Spleen (tissue), 13 donors: ENCODE results near the gene MAP1LC3B2. TPM values are rescaled to one million over a fixed set of nuclear protein-coding genes. Genes with fewer than 3 reads are reported as not detected.

Source experiments
- DNase-seq: peaks from one replicate; pipeline ENCODE4 v3.0.0-alpha.2; 2020
- H3K27ac ChIP-seq, 8 donors: fragments of 200-600 bp; sonication (generic) in 7 of 8; 1 replicate in 4 of 8; 2 replicates in 4 of 8; pipeline versions ENCODE4 v1.5.0 to v1.8.0; 2016 to 2021; ENCODE audit warnings: inconsistent platforms in 4 of 8, mild to moderate bottlenecking in 4 of 8, moderate library complexity in 1 of 8
- H3K27me3 ChIP-seq, 7 donors: fragments of 200-600 bp; sonication (generic) in 6 of 7; replicated peaks in 1 of 7; 1 replicate in 4 of 7; 2 replicates in 3 of 7; pipeline versions ENCODE4 v1.5.0 to v1.8.0; 2016 to 2021; ENCODE audit warnings: inconsistent platforms in 3 of 7, mild to moderate bottlenecking in 1 of 7
- H3K36me3 ChIP-seq, 6 donors: fragments of 200-600 bp; sonication (generic) in 5 of 6; 1 replicate in 4 of 6; 2 replicates in 2 of 6; pipeline versions ENCODE4 v1.5.0 to v1.8.0; 2016 to 2021; ENCODE audit warnings: inconsistent platforms in 2 of 6
- H3K4me1 ChIP-seq, 6 donors: fragments of 200-600 bp; sonication (generic) in 5 of 6; 1 replicate in 3 of 6; 2 replicates in 3 of 6; pipeline versions ENCODE4 v1.5.0 to v1.8.0; 2016 to 2021; ENCODE audit warnings: inconsistent platforms in 3 of 6
- H3K4me3 ChIP-seq, 8 donors: fragments of 200-600 bp; sonication (generic) in 7 of 8; 1 replicate in 4 of 8; 2 replicates in 4 of 8; pipeline versions ENCODE4 v1.5.0 to v1.8.0; 2016 to 2021; ENCODE audit warnings: inconsistent platforms in 4 of 8, mild to moderate bottlenecking in 4 of 8, moderate library complexity in 2 of 8
- H3K9me3 ChIP-seq, 8 donors: fragments of 200-600 bp; sonication (generic) in 7 of 8; 1 replicate in 4 of 8; 2 replicates in 4 of 8; pipeline versions ENCODE4 v1.5.0 to v1.8.0; 2016 to 2021; ENCODE audit warnings: inconsistent platforms in 4 of 8
- POLR2A ChIP-seq, 3 donors: fragments of 450-650 bp; IDR thresholded peaks; one replicate each; pipeline ENCODE4 v1.5.1; 2017; ENCODE audit warnings: antibody characterized with exemption in 3 of 3, mild to moderate bottlenecking in 1 of 3
- POLR2AphosphoS5 ChIP-seq, 3 donors: sonication (generic); formaldehyde crosslinking; IDR thresholded peaks; one replicate each; pipeline ENCODE4 v1.5.1; 2017; ENCODE audit warnings: antibody characterized with exemption in 3 of 3
- WGBS, 5 donors: extraction: QIAGEN DNeasy Blood & Tissue Kit in 3 of 5; methylation state at CpG; one replicate each; pipeline versions ENCODE4 v1.1.5 to v1.1.7; 2013 to 2018; 5-methylcytosine and 5-hydroxymethylcytosine counted together
- intact Hi-C: fragments of 100-400 bp; cut with DNase I; formaldehyde crosslinking; loops from one replicate; pipeline ENCODE4 v1.15.0; 2023; ENCODE audit warnings: low total_unique reads
- long read RNA-seq, 2 donors: transcript quantifications; one replicate each; lab custom pipeline, GENCODE V29; 2026
- polyA plus RNA-seq, 3 donors: library from polyadenylated mRNA; stranded (reverse); fragments of 200-250 nt; gene quantifications; one replicate each; pipeline ENCODE4 v1.2.1, GENCODE V29; 2013
- total RNA-seq, 7 donors: library from RNA; depleted of rRNA in 3 of 7; stranded (reverse); fragments of >200 nt in 3 of 7; fragmentation: NEBNext Ultra II Directional in 4 of 7; extraction: Animal tissue kit (Norgen Biotek cat#: 25700) in 4 of 7; gene quantifications; one replicate each; pipeline versions ENCODE4 v1.1.0 to v1.2.1, GENCODE V29; 2016 to 2021
- TF ChIP-seq, protein P1 (sequence below), 11 experiments: fragments of 200-600 bp in 7 of 11; fragments of 450-650 bp in 4 of 11; sonication (generic) in 4 of 11; IDR thresholded peaks in 8 of 11; conservative IDR thresholded peaks in 3 of 11; 1 replicate in 7 of 11; 2 replicates in 4 of 11; pipeline versions ENCODE4 v1.4.0 to v1.8.0; 2016 to 2021; ENCODE audit warnings: antibody characterized with exemption in 11 of 11, inconsistent platforms in 4 of 11, mild to moderate bottlenecking in 1 of 11
- donor health status: healthy with polysubstance abuse.
- donor health status: DM: no; HTN: no; CAD: no; lungs with moderate emphysema.
- donor health status: DM: no; HTN: no; CAD: no.
- donor health status: Bipolar disorder and iron deficiency.
- donor health status: healthy.
- donor health status: DM: no; HTN: no; CAD: no.
- donor health status: DM: yes; HTN: yes; CAD: no.

MAP1LC3B2 gene
- total RNA-seq (1 to 10 TPM; 1.4 to 3.0 (median 2.1) TPM), polyA plus RNA-seq (1 to 10 TPM in 2 of 3 donors, under 1 TPM in 1; 0.86 to 1.4 (median 1.2) TPM)
- long read RNA-seq, donor 1, result 0 reads
- long read RNA-seq, donor 2, result 0 reads

DNA sequence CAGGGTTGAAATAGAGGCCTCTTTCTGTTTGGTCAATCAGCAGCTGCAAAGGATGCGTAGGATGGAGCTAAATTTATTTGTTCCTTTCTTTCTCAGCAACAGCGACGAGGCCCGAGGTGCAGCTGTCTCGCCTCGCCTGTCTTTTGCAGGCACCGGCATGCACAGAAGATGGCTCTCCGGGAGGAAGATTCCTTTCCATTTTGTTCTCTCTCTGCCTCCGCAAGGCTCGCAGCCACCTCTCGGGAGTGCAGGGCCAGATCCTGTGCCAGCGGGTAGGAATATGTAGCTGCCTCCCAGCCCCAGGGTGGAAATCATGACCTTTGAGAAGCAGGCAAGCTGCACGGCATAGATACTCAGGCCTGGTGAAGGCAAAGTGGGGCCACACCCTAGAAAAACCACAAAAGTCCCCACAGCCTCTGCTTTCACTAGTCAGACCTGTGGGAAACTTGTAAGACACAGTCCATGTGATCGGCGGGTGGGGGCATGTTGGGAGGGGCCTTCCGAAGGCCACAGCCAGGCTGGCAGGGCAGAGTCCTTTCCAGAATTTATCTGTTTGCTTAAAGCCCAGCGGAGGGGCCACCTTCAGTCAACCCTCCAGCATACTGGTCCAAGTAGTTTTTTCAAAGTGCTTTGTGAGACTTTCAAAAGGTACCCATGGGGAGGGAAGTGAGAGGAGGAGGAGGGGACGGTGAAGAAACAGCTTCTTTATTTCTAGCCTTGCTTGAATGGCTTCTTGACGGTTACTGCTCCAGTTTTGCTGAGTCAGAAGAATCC, at the start of gene MAP1LC3B2:
Gene MAP1LC3B2 (plus strand): TSS at position 220 of the 774 bp plus-strand sequence. CDS start 16,562 bp downstream, outside the sequence.
- TF ChIP-seq, protein P1, sequence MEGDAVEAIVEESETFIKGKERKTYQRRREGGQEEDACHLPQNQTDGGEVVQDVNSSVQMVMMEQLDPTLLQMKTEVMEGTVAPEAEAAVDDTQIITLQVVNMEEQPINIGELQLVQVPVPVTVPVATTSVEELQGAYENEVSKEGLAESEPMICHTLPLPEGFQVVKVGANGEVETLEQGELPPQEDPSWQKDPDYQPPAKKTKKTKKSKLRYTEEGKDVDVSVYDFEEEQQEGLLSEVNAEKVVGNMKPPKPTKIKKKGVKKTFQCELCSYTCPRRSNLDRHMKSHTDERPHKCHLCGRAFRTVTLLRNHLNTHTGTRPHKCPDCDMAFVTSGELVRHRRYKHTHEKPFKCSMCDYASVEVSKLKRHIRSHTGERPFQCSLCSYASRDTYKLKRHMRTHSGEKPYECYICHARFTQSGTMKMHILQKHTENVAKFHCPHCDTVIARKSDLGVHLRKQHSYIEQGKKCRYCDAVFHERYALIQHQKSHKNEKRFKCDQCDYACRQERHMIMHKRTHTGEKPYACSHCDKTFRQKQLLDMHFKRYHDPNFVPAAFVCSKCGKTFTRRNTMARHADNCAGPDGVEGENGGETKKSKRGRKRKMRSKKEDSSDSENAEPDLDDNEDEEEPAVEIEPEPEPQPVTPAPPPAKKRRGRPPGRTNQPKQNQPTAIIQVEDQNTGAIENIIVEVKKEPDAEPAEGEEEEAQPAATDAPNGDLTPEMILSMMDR (IDR thresholded peaks at IDR 0.05 in 8 of 11, conservative IDR thresholded peaks at IDR 0.05 in 3 of 11), result no peak
- TF ChIP-seq POLR2A (IDR thresholded peaks at IDR 0.05) (no peak), POLR2AphosphoS5 (IDR thresholded peaks at IDR 0.05) (peak; percentile 25 to 74 (median 65))
- 12 to 28% (median 21%) methylated on average over 16 to 19 of the region's 19 CpGs for WGBS, 5 donors
- Histone ChIP-seq H3K36me3 (no peaks in the 10 kb centered on the region), H3K4me3 (peak within 1 kb of the TSS in 5 of 8 donors; percentile 21 to 63 (median 30)), H3K27me3 (no peaks in the 10 kb centered on the region), H3K27ac (peak within 1 kb of the TSS; percentile 78 to 93 (median 91)), H3K4me1 (peaks cover 12 to 53% (median 40%) of the 10 kb centered on the region in 6 donors), H3K9me3 (peaks cover 0 to 17% (median 9%) of the 10 kb centered on the region in 8 donors)
- intact Hi-C loops, result no loop called here
- peak; percentile 94 for DNase-seq

- no peaks in the 10 kb centered on the region for H3K27me3 ChIP-seq
- H3K4me3 ChIP-seq, result no peak overlapping the region
- peak; percentile 5 for DNase-seq
- WGBS, 5 donors, result 73 to 89% (median 75%) methylated on average over 8 of the region's 8 CpGs
- H3K4me1 ChIP-seq, result peaks cover 0 to 6% (median 3%) of the 10 kb centered on the region in 6 donors
- intact Hi-C loops, result no loop called here
- no peaks in the 10 kb centered on the region for H3K36me3 ChIP-seq
- H3K27ac ChIP-seq, result no peak overlapping the region
- H3K9me3 ChIP-seq, result no peaks in the 10 kb centered on the region
- TF ChIP-seq POLR2AphosphoS5 (IDR thresholded peaks at IDR 0.05), result no peak
- TF ChIP-seq POLR2A (IDR thresholded peaks at IDR 0.05), result no peak
- TF ChIP-seq, protein P1 (IDR thresholded peaks at IDR 0.05 in 8 of 11, conservative IDR thresholded peaks at IDR 0.05 in 3 of 11), result no peak
Observed at GRCh38 chr12:116513944-116514343, 45.2 kb upstream of the MAP1LC3B2 start.

DNA sequence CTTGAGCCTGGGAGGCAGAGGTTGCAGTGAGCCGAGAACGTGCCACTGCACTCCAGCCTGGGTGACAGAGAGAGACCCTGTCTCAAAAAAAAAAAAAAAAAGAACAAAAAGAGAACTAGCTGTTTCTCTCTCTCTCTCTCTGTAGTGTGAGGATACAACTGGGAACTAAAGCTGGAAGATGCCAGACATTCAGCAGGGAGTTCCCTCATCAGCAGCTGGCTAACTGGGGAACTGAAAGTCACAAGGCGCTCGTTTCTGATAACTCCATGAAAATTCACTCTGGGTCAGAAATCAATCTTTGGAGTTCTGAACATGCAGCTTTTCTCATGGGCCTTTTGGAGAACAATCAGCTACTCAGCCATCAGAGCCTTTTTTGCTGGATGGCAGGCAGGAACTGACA, 43.5 kb upstream of the MAP1LC3B2 start:
- Histone ChIP-seq H3K9me3 (no peaks in the 10 kb centered on the region), H3K27me3 (no peaks in the 10 kb centered on the region), H3K27ac (no peak overlapping the region), H3K4me1 (peaks cover 0 to 4% (median 0%) of the 10 kb centered on the region in 6 donors), H3K36me3 (no peaks in the 10 kb centered on the region), H3K4me3 (no peak overlapping the region)
- TF ChIP-seq, protein P1 (IDR thresholded peaks at IDR 0.05 in 8 of 11, conservative IDR thresholded peaks at IDR 0.05 in 3 of 11), result no peak
- TF ChIP-seq POLR2A (IDR thresholded peaks at IDR 0.05) (no peak), POLR2AphosphoS5 (IDR thresholded peaks at IDR 0.05) (no peak)
- 66 to 80% (median 76%) methylated on average over 4 of the region's 4 CpGs for WGBS, 5 donors
- intact Hi-C loops, result no loop called here
- DNase-seq, result no peak

- no peaks in the 10 kb centered on the region for H3K9me3 ChIP-seq
- intact Hi-C loops, result no loop called here
- H3K4me3 ChIP-seq, result no peak overlapping the region
- H3K4me1 ChIP-seq, result peaks cover 0 to 9% (median 0%) of the 10 kb centered on the region in 6 donors
- H3K27me3 ChIP-seq, result peaks cover 0 to 3% (median 0%) of the 10 kb centered on the region in 7 donors
- TF ChIP-seq POLR2A (IDR thresholded peaks at IDR 0.05) (no peak), POLR2AphosphoS5 (IDR thresholded peaks at IDR 0.05) (no peak)
- TF ChIP-seq, protein P1 (IDR thresholded peaks at IDR 0.05 in 8 of 11, conservative IDR thresholded peaks at IDR 0.05 in 3 of 11), result no peak
- no peaks in the 10 kb centered on the region for H3K36me3 ChIP-seq
- no peak overlapping the region for H3K27ac ChIP-seq
- WGBS, 5 donors, result 85 to 97% (median 91%) methylated on average over 7 to 11 of the region's 11 CpGs
- peak; percentile 29 for DNase-seq
Observed at GRCh38 chr12:116516657-116517056, 42.5 kb upstream of the MAP1LC3B2 start.
